Spleen (tissue), 11 donors: ENCODE data around the gene TMED8. TPM values are rescaled to one million over a fixed set of nuclear protein-coding genes. Genes with fewer than 3 reads are reported as not detected.

Experiments
- DNase-seq: peaks from one replicate; pipeline ENCODE4 v3.0.0-alpha.2; 2020
- H3K27ac ChIP-seq, 8 donors: fragments of 200-600 bp; sonication (generic) in 7 of 8; 1 replicate in 4 of 8; 2 replicates in 4 of 8; pipeline versions ENCODE4 v1.5.0 to v1.8.0; 2016 to 2021; ENCODE audit warnings: inconsistent platforms in 4 of 8, mild to moderate bottlenecking in 4 of 8, moderate library complexity in 1 of 8
- H3K27me3 ChIP-seq, 7 donors: fragments of 200-600 bp; sonication (generic) in 6 of 7; replicated peaks in 1 of 7; 1 replicate in 4 of 7; 2 replicates in 3 of 7; pipeline versions ENCODE4 v1.5.0 to v1.8.0; 2016 to 2021; ENCODE audit warnings: inconsistent platforms in 3 of 7, mild to moderate bottlenecking in 1 of 7
- H3K36me3 ChIP-seq, 6 donors: fragments of 200-600 bp; sonication (generic) in 5 of 6; 1 replicate in 4 of 6; 2 replicates in 2 of 6; pipeline versions ENCODE4 v1.5.0 to v1.8.0; 2016 to 2021; ENCODE audit warnings: inconsistent platforms in 2 of 6
- H3K4me1 ChIP-seq, 6 donors: fragments of 200-600 bp; sonication (generic) in 5 of 6; 1 replicate in 3 of 6; 2 replicates in 3 of 6; pipeline versions ENCODE4 v1.5.0 to v1.8.0; 2016 to 2021; ENCODE audit warnings: inconsistent platforms in 3 of 6
- H3K4me3 ChIP-seq, 8 donors: fragments of 200-600 bp; sonication (generic) in 7 of 8; 1 replicate in 4 of 8; 2 replicates in 4 of 8; pipeline versions ENCODE4 v1.5.0 to v1.8.0; 2016 to 2021; ENCODE audit warnings: inconsistent platforms in 4 of 8, mild to moderate bottlenecking in 4 of 8, moderate library complexity in 2 of 8
- H3K9me3 ChIP-seq, 8 donors: fragments of 200-600 bp; sonication (generic) in 7 of 8; 1 replicate in 4 of 8; 2 replicates in 4 of 8; pipeline versions ENCODE4 v1.5.0 to v1.8.0; 2016 to 2021; ENCODE audit warnings: inconsistent platforms in 4 of 8
- CTCF ChIP-seq, 11 experiments: fragments of 200-600 bp in 7 of 11; fragments of 450-650 bp in 4 of 11; sonication (generic) in 4 of 11; IDR thresholded peaks in 8 of 11; conservative IDR thresholded peaks in 3 of 11; 1 replicate in 7 of 11; 2 replicates in 4 of 11; pipeline versions ENCODE4 v1.4.0 to v1.8.0; 2016 to 2021; ENCODE audit warnings: antibody characterized with exemption in 11 of 11, inconsistent platforms in 4 of 11, mild to moderate bottlenecking in 1 of 11
- POLR2A ChIP-seq, 3 donors: fragments of 450-650 bp; IDR thresholded peaks; one replicate each; pipeline ENCODE4 v1.5.1; 2017; ENCODE audit warnings: antibody characterized with exemption in 3 of 3, mild to moderate bottlenecking in 1 of 3
- POLR2AphosphoS5 ChIP-seq, 3 donors: sonication (generic); formaldehyde crosslinking; IDR thresholded peaks; one replicate each; pipeline ENCODE4 v1.5.1; 2017; ENCODE audit warnings: antibody characterized with exemption in 3 of 3
- WGBS, 5 donors: extraction: QIAGEN DNeasy Blood & Tissue Kit in 3 of 5; methylation state at CpG; one replicate each; pipeline versions ENCODE4 v1.1.5 to v1.1.7; 2013 to 2018; 5-methylcytosine and 5-hydroxymethylcytosine counted together
- intact Hi-C: fragments of 100-400 bp; cut with DNase I; formaldehyde crosslinking; loops from one replicate; pipeline ENCODE4 v1.15.0; 2023; ENCODE audit warnings: low total_unique reads
- polyA plus RNA-seq, 3 donors: library from polyadenylated mRNA; stranded (reverse); fragments of 200-250 nt; gene quantifications; one replicate each; pipeline ENCODE4 v1.2.1, GENCODE V29; 2013
- total RNA-seq, 7 donors: library from RNA; depleted of rRNA in 3 of 7; stranded (reverse); fragments of >200 nt in 3 of 7; fragmentation: NEBNext Ultra II Directional in 4 of 7; extraction: Animal tissue kit (Norgen Biotek cat#: 25700) in 4 of 7; gene quantifications; one replicate each; pipeline versions ENCODE4 v1.1.0 to v1.2.1, GENCODE V29; 2016 to 2021
- donor health status: healthy with polysubstance abuse.
- donor health status: DM: no; HTN: no; CAD: no; lungs with moderate emphysema.
- donor health status: DM: no; HTN: no; CAD: no.
- donor health status: Bipolar disorder and iron deficiency.
- donor health status: healthy.
- donor health status: DM: no; HTN: no; CAD: no.
- donor health status: DM: yes; HTN: yes; CAD: no.

The TMED8 gene
- total and polyA plus RNA-seq, 10 donors: 8.1 to 32.3 (median 21.4) TPM

GRCh38 chr14:77346495-77346894 is 30.4 kb downstream of the TMED8 start:
- intact Hi-C loops: no loop called here
- Histone ChIP-seq H3K27me3 (no peaks in the 10 kb centered on the region), H3K36me3 (peaks cover 0 to 74% (median 43%) of the 10 kb centered on the region in 6 donors), H3K4me3 (no peak overlapping the region), H3K9me3 (no peaks in the 10 kb centered on the region), H3K27ac (no peak overlapping the region), H3K4me1 (peaks cover 0 to 19% (median 5%) of the 10 kb centered on the region in 6 donors)
- WGBS, 5 donors: 84 to 98% (median 91%) methylated on average over 2 of the region's 2 CpGs
- no peak for DNase-seq
- TF ChIP-seq POLR2AphosphoS5 (IDR thresholded peaks at IDR 0.05): no peak
- no peak for TF ChIP-seq CTCF (IDR thresholded peaks at IDR 0.05 in 8 of 11, conservative IDR thresholded peaks at IDR 0.05 in 3 of 11)

GRCh38 chr14:77344377-77344996 is 32.4 kb downstream of the TMED8 start:
- TF ChIP-seq CTCF (IDR thresholded peaks at IDR 0.05 in 8 of 11, conservative IDR thresholded peaks at IDR 0.05 in 3 of 11) (no peak), POLR2A (IDR thresholded peaks at IDR 0.05) (no peak), POLR2AphosphoS5 (IDR thresholded peaks at IDR 0.05) (no peak)
- intact Hi-C loops: no loop called here

GRCh38 chr14:77343662-77344061 is 33.2 kb downstream of the TMED8 start:
- intact Hi-C loops: no loop called here
- Histone ChIP-seq H3K27ac (no peak overlapping the region), H3K4me3 (no peak overlapping the region), H3K4me1 (peaks cover 0 to 18% (median 5%) of the 10 kb centered on the region in 6 donors), H3K27me3 (no peaks in the 10 kb centered on the region), H3K9me3 (no peaks in the 10 kb centered on the region), H3K36me3 (peaks cover 0 to 75% (median 50%) of the 10 kb centered on the region in 6 donors)
- WGBS, 5 donors: 79 to 91% (median 87%) methylated on average over 2 of the region's 2 CpGs
- no peak for TF ChIP-seq CTCF (IDR thresholded peaks at IDR 0.05 in 8 of 11, conservative IDR thresholded peaks at IDR 0.05 in 3 of 11)
- no peak for TF ChIP-seq POLR2AphosphoS5 (IDR thresholded peaks at IDR 0.05)
- no peak for TF ChIP-seq POLR2A (IDR thresholded peaks at IDR 0.05)
- no peak for DNase-seq

More at GRCh38 chr14:77344377-77344996, 32.4 kb downstream of the TMED8 start:
- peaks cover 0 to 19% (median 5%) of the 10 kb centered on the region in 6 donors for H3K4me1 ChIP-seq
- H3K9me3 ChIP-seq: no peaks in the 10 kb centered on the region
- no peak overlapping the region for H3K4me3 ChIP-seq
- DNase-seq: no peak
- WGBS, 5 donors: 88 to 92% (median 90%) methylated on average over 3 of the region's 3 CpGs
- H3K27ac ChIP-seq: no peak overlapping the region
- no peaks in the 10 kb centered on the region for H3K27me3 ChIP-seq
- H3K36me3 ChIP-seq: peaks cover 0 to 74% (median 50%) of the 10 kb centered on the region in 6 donors

- 93 to 97% (median 96%) methylated on average over 10 of the region's 10 CpGs for WGBS, 5 donors
- intact Hi-C loops: no loop called here
- no peak overlapping the region for H3K4me3 ChIP-seq
- no peak overlapping the region for H3K27ac ChIP-seq
- H3K36me3 ChIP-seq: peaks cover 0 to 83% (median 49%) of the 10 kb centered on the region in 6 donors
- H3K27me3 ChIP-seq: no peaks in the 10 kb centered on the region
- H3K9me3 ChIP-seq: no peaks in the 10 kb centered on the region
- no peak for DNase-seq
- TF ChIP-seq POLR2AphosphoS5 (IDR thresholded peaks at IDR 0.05) (no peak), CTCF (IDR thresholded peaks at IDR 0.05 in 8 of 11, conservative IDR thresholded peaks at IDR 0.05 in 3 of 11) (no peak), POLR2A (IDR thresholded peaks at IDR 0.05) (no peak)
- H3K4me1 ChIP-seq: peaks cover 0 to 11% (median 4%) of the 10 kb centered on the region in 6 donors
Measured at GRCh38 chr14:77342726-77343397, 34.0 kb downstream of the TMED8 start.
